HG03460 (cell line): ENCODE data around the gene PLA1A.
"Not testable (repeated sequence)": the region's sequence is repeated elsewhere in the genome, so short reads cannot be mapped to it uniquely, and the experiment has no call there.

Experiments
- ATAC-seq: cut with Tn5 transposase; IDR thresholded peaks from one replicate; pipeline ENCODE4 v1.9.1; 2021; ENCODE audit not compliant: unreplicated experiment

The PLA1A gene

GRCh38 chr3:119597548-119598288, at the start of gene PLA1A:
PLA1A (plus strand) TSS chr3:119597885; CDS start chr3:119597914, 29 bp downstream.
- no peak for ATAC-seq

GRCh38 chr3:119548341-119548740, 49.3 kb upstream of the PLA1A start:
- ATAC-seq: no peak

- no peak for ATAC-seq
Measured at GRCh38 chr3:119550192-119550910, 47.3 kb upstream of the PLA1A start.

- no peak for ATAC-seq
Measured at GRCh38 chr3:119551598-119551997, 46.1 kb upstream of the PLA1A start.

GRCh38 chr3:119552928-119553327, 44.8 kb upstream of the PLA1A start:
- not testable (repeated sequence) for ATAC-seq

- no peak for ATAC-seq
Measured at GRCh38 chr3:119553823-119554415, 43.8 kb upstream of the PLA1A start.

- ATAC-seq: no peak
Measured at GRCh38 chr3:119555309-119555735, 42.4 kb upstream of the PLA1A start.

- ATAC-seq: no peak
Measured at GRCh38 chr3:119555929-119556328, 41.8 kb upstream of the PLA1A start.

GRCh38 chr3:119557192-119557876, 40.4 kb upstream of the PLA1A start:
- no peak for ATAC-seq

- ATAC-seq: no peak
Measured at GRCh38 chr3:119557877-119558269, 39.8 kb upstream of the PLA1A start.

- no peak for ATAC-seq
Measured at GRCh38 chr3:119558626-119559317, 38.9 kb upstream of the PLA1A start.

GRCh38 chr3:119559441-119559963, 38.2 kb upstream of the PLA1A start, which contains the start of gene CD80:
CD80 (minus strand) TSS chr3:119559614; CDS start chr3:119557728, 1,886 bp downstream.
- ATAC-seq: peak; percentile 51

- no peak for ATAC-seq
Measured at GRCh38 chr3:119560160-119560559, 37.5 kb upstream of the PLA1A start.

- peak; percentile 68 for ATAC-seq
Measured at GRCh38 chr3:119562307-119562961, 35.3 kb upstream of the PLA1A start.

GRCh38 chr3:119563334-119563733, 34.4 kb upstream of the PLA1A start:
- not testable (repeated sequence) for ATAC-seq

- ATAC-seq: no peak
Measured at GRCh38 chr3:119569156-119569555, 28.5 kb upstream of the PLA1A start.

- ATAC-seq: no peak
Measured at GRCh38 chr3:119570229-119570628, 27.5 kb upstream of the PLA1A start.

- no peak for ATAC-seq
Measured at GRCh38 chr3:119571230-119571629, 26.5 kb upstream of the PLA1A start.

GRCh38 chr3:119571688-119572087, 26.0 kb upstream of the PLA1A start:
- ATAC-seq: no peak

GRCh38 chr3:119575507-119575906, 22.2 kb upstream of the PLA1A start:
- no peak for ATAC-seq
